HEK293 (cell line): ENCODE measurements around the gene LRRC27.

Experiments
- FEZF1 ChIP-seq: fragments of 450-650 bp; formaldehyde crosslinking; IDR thresholded peaks from 2 replicates; pipeline ENCODE4 v1.5.1; 2016; ENCODE audit warnings: missing biosample characterization, missing genetic modification characterization
- GLIS1 ChIP-seq: fragments of 450-650 bp; formaldehyde crosslinking; IDR thresholded peaks from 2 replicates; pipeline ENCODE4 v1.5.1; 2016; ENCODE audit warnings: missing biosample characterization, missing genetic modification characterization
- IKZF3 ChIP-seq: fragments of 450-650 bp; IDR thresholded peaks from 2 replicates; pipeline ENCODE4 v1.5.0; 2018; ENCODE audit warnings: missing biosample characterization, mild to moderate bottlenecking, missing genetic modification characterization, moderate library complexity
- INSM2 ChIP-seq: fragments of 450-650 bp; formaldehyde crosslinking; IDR thresholded peaks from 2 replicates; pipeline ENCODE4 v1.5.1; 2016; ENCODE audit warnings: missing biosample characterization, missing genetic modification characterization
- KLF16 ChIP-seq: fragments of 450-650 bp; formaldehyde crosslinking; IDR thresholded peaks from 2 replicates; pipeline ENCODE4 v1.5.1; 2017; ENCODE audit warnings: missing biosample characterization, missing genetic modification characterization
- KLF17 ChIP-seq: fragments of 450-650 bp; formaldehyde crosslinking; IDR thresholded peaks from 2 replicates; pipeline ENCODE4 v1.5.1; 2016; ENCODE audit warnings: missing biosample characterization, missing genetic modification characterization
- MZF1 ChIP-seq: fragments of 450-650 bp; formaldehyde crosslinking; IDR thresholded peaks from 2 replicates; pipeline ENCODE4 v1.5.1; 2017; ENCODE audit warnings: missing biosample characterization, missing genetic modification characterization, borderline replicate concordance
- OSR2 ChIP-seq: fragments of 450-650 bp; formaldehyde crosslinking; IDR thresholded peaks from 2 replicates; pipeline ENCODE4 v1.5.1; 2016; ENCODE audit warnings: missing biosample characterization, missing genetic modification characterization
- SP7 ChIP-seq: fragments of 450-650 bp; formaldehyde crosslinking; IDR thresholded peaks from 2 replicates; pipeline ENCODE4 v1.5.1; 2016; ENCODE audit warnings: missing biosample characterization, missing genetic modification characterization
- TSHZ1 ChIP-seq: fragments of 450-650 bp; formaldehyde crosslinking; IDR thresholded peaks from 2 replicates; pipeline ENCODE4 v1.5.1; 2016; ENCODE audit warnings: missing biosample characterization, missing genetic modification characterization, borderline replicate concordance
- ZBTB10 ChIP-seq: fragments of 450-650 bp; formaldehyde crosslinking; IDR thresholded peaks from 2 replicates; pipeline ENCODE4 v1.5.1; 2016; ENCODE audit warnings: missing biosample characterization, missing genetic modification characterization
- ZBTB49 ChIP-seq: fragments of 450-650 bp; formaldehyde crosslinking; IDR thresholded peaks from 2 replicates; pipeline ENCODE4 v1.5.1; 2016; ENCODE audit warnings: missing biosample characterization, missing genetic modification characterization, low read depth
- ZBTB8A ChIP-seq: fragments of 450-650 bp; formaldehyde crosslinking; IDR thresholded peaks from 2 replicates; pipeline ENCODE4 v1.5.1; 2016; ENCODE audit warnings: missing biosample characterization, missing genetic modification characterization
- ZIC2 ChIP-seq: fragments of 450-650 bp; formaldehyde crosslinking; IDR thresholded peaks from 2 replicates; pipeline ENCODE4 v1.5.1; 2016; ENCODE audit warnings: missing biosample characterization, missing genetic modification characterization
- ZNF155 ChIP-seq: fragments of 450-650 bp; formaldehyde crosslinking; IDR thresholded peaks from 2 replicates; pipeline ENCODE4 v1.5.1; 2016; ENCODE audit warnings: missing biosample characterization, missing genetic modification characterization
- ZNF221 ChIP-seq: fragments of 450-650 bp; formaldehyde crosslinking; IDR thresholded peaks from 2 replicates; pipeline ENCODE4 v1.5.1; 2017; ENCODE audit warnings: missing biosample characterization, missing genetic modification characterization, borderline replicate concordance
- ZNF274 ChIP-seq, 2 experiments: fragments of 200-500 bp in 1 of 2; fragments of 450-650 bp in 1 of 2; sonication (Bioruptor generic) in 1 of 2; formaldehyde crosslinking in 1 of 2; IDR thresholded peaks; 2 replicates each; pipeline versions ENCODE4 v1.5.1 to v1.6.1; 2014 to 2016; ENCODE audit warnings: borderline replicate concordance in 1 of 2, inconsistent platforms in 1 of 2, low read length in 1 of 2, missing biosample characterization in 1 of 2, missing genetic modification characterization in 1 of 2
- ZNF366 ChIP-seq: fragments of 450-650 bp; formaldehyde crosslinking; conservative IDR thresholded peaks from 2 replicates; pipeline ENCODE4 v1.5.1; 2016; ENCODE audit warnings: missing biosample characterization, missing genetic modification characterization
- ZNF521 ChIP-seq: fragments of 450-650 bp; formaldehyde crosslinking; IDR thresholded peaks from 2 replicates; pipeline ENCODE4 v1.5.1; 2017; ENCODE audit warnings: missing biosample characterization, mild to moderate bottlenecking, missing genetic modification characterization
- ZNF544 ChIP-seq: fragments of 450-650 bp; formaldehyde crosslinking; IDR thresholded peaks from 2 replicates; pipeline ENCODE4 v1.5.0; 2017; ENCODE audit warnings: missing biosample characterization, missing genetic modification characterization
- ZNF580 ChIP-seq: fragments of 450-650 bp; formaldehyde crosslinking; IDR thresholded peaks from 2 replicates; pipeline ENCODE4 v1.5.1; 2016; ENCODE audit warnings: missing biosample characterization, missing genetic modification characterization
- ZNF623 ChIP-seq: fragments of 450-650 bp; formaldehyde crosslinking; IDR thresholded peaks from 2 replicates; pipeline ENCODE4 v1.5.1; 2016; ENCODE audit warnings: missing biosample characterization, missing genetic modification characterization
- ZNF629 ChIP-seq: fragments of 450-650 bp; formaldehyde crosslinking; IDR thresholded peaks from 2 replicates; pipeline ENCODE4 v1.5.1; 2017; ENCODE audit warnings: missing biosample characterization, missing genetic modification characterization
- ZNF701 ChIP-seq: fragments of 450-650 bp; formaldehyde crosslinking; IDR thresholded peaks from 2 replicates; pipeline ENCODE4 v1.5.1; 2016; ENCODE audit warnings: missing biosample characterization, missing genetic modification characterization
- ZNF777 ChIP-seq: fragments of 450-650 bp; formaldehyde crosslinking; IDR thresholded peaks from 2 replicates; pipeline ENCODE4 v1.5.1; 2017; ENCODE audit warnings: missing biosample characterization, missing genetic modification characterization, borderline replicate concordance
- ZNF843 ChIP-seq: fragments of 450-650 bp; formaldehyde crosslinking; IDR thresholded peaks from 2 replicates; pipeline ENCODE4 v1.5.1; 2016; ENCODE audit warnings: missing biosample characterization, missing genetic modification characterization
- ZXDB ChIP-seq: fragments of 450-650 bp; formaldehyde crosslinking; IDR thresholded peaks from 2 replicates; pipeline ENCODE4 v1.5.1; 2016; ENCODE audit warnings: missing biosample characterization, missing genetic modification characterization

The LRRC27 gene

GRCh38 chr10:132335189-132336063 lies 3.4 kb downstream of the LRRC27 start (continued):
- TF ChIP-seq KLF17 (tag by site-specific recombination), result peak; percentile 76; the same call in 1 of the 2 replicates
- TF ChIP-seq ZNF580, result peak; percentile 93
- no peak for TF ChIP-seq ZNF274 (IDR thresholded peaks at IDR 0.05; ENCODE audit: low read length)
- no peak for TF ChIP-seq ZNF274 (tag by site-specific recombination; IDR thresholded peaks at IDR 0.05; ENCODE audit: borderline replicate concordance)
- TF ChIP-seq FEZF1, result peak; percentile 73
- no peak for TF ChIP-seq ZBTB49
- peak; percentile 98 for TF ChIP-seq ZXDB
- no peak for TF ChIP-seq ZNF155 (tag by site-specific recombination)
- TF ChIP-seq OSR2, result peak; percentile 87
- no peak for TF ChIP-seq ZNF221 (tag by site-specific recombination)
- TF ChIP-seq ZNF544 (tag by site-specific recombination), result no peak
- TF ChIP-seq GLIS1 (tag by site-specific recombination), result peak; percentile 62
- TF ChIP-seq KLF16, result no peak
- peak; percentile 43; the same call in 1 of the 2 replicates for TF ChIP-seq MZF1 (tag by site-specific recombination)
- TF ChIP-seq TSHZ1 (tag by site-specific recombination), result peak; percentile 87; the same call in 1 of the 2 replicates
- peak; percentile 84 for TF ChIP-seq SP7
- TF ChIP-seq ZNF623 (tag by site-specific recombination), result no peak
- peak; percentile 56 for TF ChIP-seq ZNF629 (tag by site-specific recombination)
- peak; percentile 62; the same call in 1 of the 2 replicates for TF ChIP-seq ZNF366 (tag by site-specific recombination)
- peak; percentile 35 for TF ChIP-seq ZBTB8A (tag by site-specific recombination)
- TF ChIP-seq ZNF521 (tag by site-specific recombination), result no peak
- peak; percentile 77 for TF ChIP-seq ZIC2 (tag by site-specific recombination)
- TF ChIP-seq ZNF701 (tag by site-specific recombination), result no peak
- TF ChIP-seq ZNF843 (tag by site-specific recombination), result peak; percentile 80; the same call in 1 of the 2 replicates
- peak; percentile 73 for TF ChIP-seq INSM2 (tag by site-specific recombination)
- no peak for TF ChIP-seq IKZF3 (tag by site-specific recombination)
- TF ChIP-seq ZNF777 (tag by site-specific recombination), result no peak
- peak; percentile 55; the same call in 1 of the 2 replicates for TF ChIP-seq ZBTB10 (tag by site-specific recombination)
